ENCODE measurements around the gene KITLG. TPM values are rescaled to one million over a fixed set of nuclear protein-coding genes. Genes with fewer than 3 reads are reported as not detected.
"Not testable (repeated sequence)": the region's sequence is repeated elsewhere in the genome, so short reads cannot be mapped to it uniquely, and the experiment has no call there.

The KITLG gene
- total and polyA plus RNA-seq, 12 donors, result 1.9 to 22.7 (median 9.5) TPM

GRCh38 chr12:88552610-88553079, 27.6 kb downstream of the KITLG start:
- intact Hi-C loops (cut with DNase I), result no loop called here
- H3K27me3 ChIP-seq, result no peaks in the 10 kb centered on the region
- H3K27ac ChIP-seq, result no peak overlapping the region
- H3K4me1 ChIP-seq (replicated peaks in 1 of 2), result peaks cover 3 to 6% of the 10 kb centered on the region in 2 donors
- TF ChIP-seq POLR2A (IDR thresholded peaks at IDR 0.05) (no peak), CTCF (IDR thresholded peaks at IDR 0.05) (no peak)
- H3K4me3 ChIP-seq, result no peak overlapping the region
- 38 to 43% (median 41%) methylated on average over 3 of the region's 3 CpGs for whole genome bisulfite sequencing, 4 donors
- H3K36me3 ChIP-seq (replicated peaks in 1 of 2), result no peaks in the 10 kb centered on the region
- no peak for DNase-seq
- H3K9me3 ChIP-seq (replicated peaks in 1 of 3), result no peaks in the 10 kb centered on the region

- Histone ChIP-seq H3K36me3 (replicated peaks in 1 of 2) (no peaks in the 10 kb centered on the region), H3K4me3 (no peak overlapping the region), H3K4me1 (replicated peaks in 1 of 2) (peaks cover 3 to 15% of the 10 kb centered on the region in 2 donors), H3K9me3 (replicated peaks in 1 of 3) (no peaks in the 10 kb centered on the region), H3K27me3 (no peaks in the 10 kb centered on the region), H3K27ac (no peak overlapping the region)
- no peak for TF ChIP-seq CTCF (IDR thresholded peaks at IDR 0.05)
- TF ChIP-seq POLR2A (IDR thresholded peaks at IDR 0.05), result no peak
- no peak for DNase-seq
- WGBS, 4 donors, result 0 to 3% (median 2%) methylated on average over 1 of the region's 1 CpG
- intact Hi-C loops (cut with DNase I), result no loop called here
Measured at GRCh38 chr12:88549929-88550328, 30.3 kb downstream of the KITLG start.

- H3K36me3 ChIP-seq (replicated peaks in 1 of 2); H3K4me3 ChIP-seq; H3K4me1 ChIP-seq (replicated peaks in 1 of 2); DNase-seq; H3K9me3 ChIP-seq (replicated peaks in 1 of 3); intact Hi-C loops (cut with DNase I); H3K27me3 ChIP-seq; H3K27ac ChIP-seq: not testable (repeated sequence)
- WGBS, 4 donors, result 91 to 99% (median 96%) methylated on average over 7 of the region's 7 CpGs
Measured at GRCh38 chr12:88547949-88548348, 32.3 kb downstream of the KITLG start.

- intact Hi-C loops (cut with DNase I), result no loop called here
- Histone ChIP-seq H3K9me3 (replicated peaks in 1 of 3) (no peaks in the 10 kb centered on the region), H3K4me3 (no peak overlapping the region), H3K27me3 (no peaks in the 10 kb centered on the region), H3K4me1 (replicated peaks in 1 of 2) (peaks cover 0 to 8% of the 10 kb centered on the region in 2 donors), H3K36me3 (replicated peaks in 1 of 2) (no peaks in the 10 kb centered on the region), H3K27ac (no peak overlapping the region)
- DNase-seq, result no peak
- WGBS, 4 donors, result 3 to 8% (median 6%) methylated on average over 2 of the region's 2 CpGs
- no peak for TF ChIP-seq CTCF (IDR thresholded peaks at IDR 0.05)
- no peak for TF ChIP-seq POLR2A (IDR thresholded peaks at IDR 0.05)
Measured at GRCh38 chr12:88546853-88547252, 33.4 kb downstream of the KITLG start.

- intact Hi-C loops (cut with DNase I), result no loop called here
- Histone ChIP-seq H3K9me3 (replicated peaks in 1 of 3) (no peaks in the 10 kb centered on the region), H3K36me3 (replicated peaks in 1 of 2) (no peaks in the 10 kb centered on the region), H3K4me1 (replicated peaks in 1 of 2) (peaks cover 0 to 8% of the 10 kb centered on the region in 2 donors), H3K27ac (no peak overlapping the region), H3K4me3 (no peak overlapping the region), H3K27me3 (no peaks in the 10 kb centered on the region)
- DNase-seq, result no peak
- WGBS, 4 donors, result 46 to 73% (median 55%) methylated on average over 2 of the region's 2 CpGs
- no peak for TF ChIP-seq CTCF (IDR thresholded peaks at IDR 0.05)
- TF ChIP-seq POLR2A (IDR thresholded peaks at IDR 0.05), result no peak
Measured at GRCh38 chr12:88546226-88546625, 34.0 kb downstream of the KITLG start.

Measured in adrenal gland (tissue), 12 donors.